GM11168 (cell line): ENCODE measurements around the gene CLDN16.

Experiments used
- in situ Hi-C: fragments of 300-500 bp; cut with MboI; formaldehyde crosslinking; loops from one replicate; pipeline ENCODE4 v1.12.0; 2022; ENCODE audit warnings: low sequenced_read_pairs; ENCODE audit not compliant: unreplicated experiment

CLDN16 gene

GRCh38 chr3:190432216-190432615, 44.3 kb downstream of the CLDN16 start:
- in situ Hi-C loops = no loop called here

GRCh38 chr3:190433626-190434025, 45.7 kb downstream of the CLDN16 start:
- in situ Hi-C loops = no loop called here

GRCh38 chr3:190435618-190436017, 47.7 kb downstream of the CLDN16 start:
- in situ Hi-C loops = no loop called here

- in situ Hi-C loops = no loop called here
Measured at GRCh38 chr3:190436331-190436730, 48.4 kb downstream of the CLDN16 start.

DNA sequence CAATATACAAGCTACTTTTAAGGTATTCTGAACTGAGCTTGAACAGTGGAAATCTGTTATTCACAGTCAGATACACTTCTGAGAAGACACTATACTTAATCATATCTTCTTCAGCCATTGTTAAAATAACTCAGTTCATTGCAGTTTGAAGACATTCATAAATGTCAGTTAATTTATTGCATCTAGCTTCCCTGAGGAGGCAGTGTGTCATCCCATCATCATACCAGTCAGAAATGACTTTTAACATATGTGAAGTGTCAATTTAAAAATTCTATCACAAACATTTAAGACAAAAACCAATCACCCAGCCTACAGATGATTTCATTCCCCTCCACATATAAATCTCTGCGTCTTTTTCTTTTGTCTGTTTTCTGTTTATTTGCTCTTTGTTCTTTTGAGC, 54.3 kb downstream of the CLDN16 start:
- in situ Hi-C loops = no loop called here

GRCh38 chr3:190443257-190443656, 55.3 kb downstream of the CLDN16 start:
- in situ Hi-C loops = no loop called here

- in situ Hi-C loops = no loop called here
Measured at GRCh38 chr3:190444006-190444405, 56.0 kb downstream of the CLDN16 start.

DNA sequence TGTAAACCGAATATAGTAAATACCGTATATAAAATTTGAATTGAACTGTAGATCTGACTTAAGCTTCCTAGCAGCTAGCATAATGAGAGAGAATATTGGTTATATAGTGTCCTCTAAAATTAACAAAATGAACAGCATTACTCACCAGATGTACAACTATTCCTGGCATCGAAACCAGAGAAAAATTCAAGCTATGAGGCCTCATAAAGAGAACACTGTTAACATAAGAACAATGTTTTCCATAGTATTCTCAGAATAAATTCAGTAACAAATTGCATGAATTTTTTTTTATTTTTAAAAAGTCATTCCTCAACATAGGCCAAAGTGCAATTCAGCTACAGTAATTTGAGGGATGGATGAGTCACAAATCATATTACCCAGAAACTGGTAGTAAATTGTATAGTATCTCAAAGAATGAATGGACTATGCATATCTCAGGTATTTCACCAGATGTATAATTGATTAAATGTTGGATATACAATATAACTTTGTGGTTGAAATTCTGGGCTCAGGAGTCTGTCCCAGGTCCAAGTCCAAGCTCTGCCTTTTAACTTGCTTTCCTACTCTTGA, 56.7 kb downstream of the CLDN16 start:
- in situ Hi-C loops = no loop called here

DNA sequence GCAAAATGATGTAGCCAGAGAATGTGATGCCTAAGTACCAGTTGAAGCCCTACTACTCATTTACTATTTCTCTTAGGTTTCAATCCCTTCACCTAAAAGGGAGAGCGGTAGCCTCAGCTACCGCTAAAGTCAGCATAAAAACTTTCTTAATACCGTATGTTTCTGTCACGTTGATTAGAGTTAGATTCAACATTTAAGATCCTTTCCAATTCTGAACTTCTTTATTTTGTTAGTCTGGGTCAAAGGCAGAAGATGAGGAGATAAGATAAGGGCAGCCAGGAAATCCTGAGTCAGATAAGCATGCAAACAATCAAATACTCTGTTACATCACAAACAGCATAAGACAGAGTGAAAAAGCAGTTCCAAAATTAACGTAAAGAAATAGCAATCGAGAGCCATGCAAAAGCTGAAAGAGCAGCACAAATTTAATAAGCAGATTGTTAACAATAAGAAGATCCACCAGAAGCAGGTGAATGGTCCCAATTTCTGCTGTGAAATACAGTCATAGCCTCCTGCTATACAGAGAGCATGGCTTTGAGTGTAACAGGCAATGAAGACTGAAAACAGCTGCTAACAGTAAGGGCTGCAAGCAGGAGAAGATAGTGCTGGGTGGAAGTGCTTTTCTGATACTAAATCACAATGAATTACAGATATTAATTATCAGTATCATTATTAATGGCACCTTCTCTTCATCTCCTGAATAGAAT, 58.8 kb downstream of the CLDN16 start:
- in situ Hi-C loops = no loop called here

- in situ Hi-C loops = no loop called here
Measured at GRCh38 chr3:190448256-190448655, 60.3 kb downstream of the CLDN16 start.

DNA sequence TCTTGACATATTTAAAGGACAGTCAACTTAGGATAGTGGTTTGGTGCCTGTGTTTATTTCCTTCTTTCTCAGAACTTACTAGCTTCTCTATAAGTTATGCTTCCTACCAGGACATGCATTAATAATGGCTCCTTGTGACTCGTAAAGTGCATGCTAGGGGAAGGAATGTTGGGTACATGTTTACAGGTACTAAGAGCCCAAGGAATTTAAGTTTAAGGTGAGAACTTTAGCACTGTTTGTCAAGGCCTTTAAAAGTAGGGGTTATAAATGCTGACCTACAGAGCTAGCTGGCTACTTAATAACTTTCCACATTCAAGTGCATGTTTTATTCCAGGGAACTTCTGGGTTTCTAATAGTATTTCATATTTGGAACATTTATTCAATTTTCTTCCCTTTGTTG, 61.8 kb downstream of the CLDN16 start, which contains the start of gene TMEM207:
TSS of gene TMEM207 (minus strand) at position 101 of the 400 bp plus-strand sequence. CDS start at position 9, 92 bp downstream.
- in situ Hi-C loops = no loop called here

- in situ Hi-C loops = no loop called here
Measured at GRCh38 chr3:190455828-190456227, 67.9 kb downstream of the CLDN16 start.

- in situ Hi-C loops = no loop called here
Measured at GRCh38 chr3:190456770-190457169, 68.8 kb downstream of the CLDN16 start.

- in situ Hi-C loops = no loop called here
Measured at GRCh38 chr3:190458040-190458439, 70.1 kb downstream of the CLDN16 start.
